T-helper 22 cell (primary cell): ENCODE data around the gene TENM3.

Experiments used
- DNase-seq: peaks from one replicate; pipeline ENCODE4 v3.0.0-alpha.2; 2020; ENCODE audit warnings: low read depth

The TENM3 gene

GRCh38 chr4:182288534-182288933 is 45.3 kb downstream of the TENM3 start:
- no peak for DNase-seq

GRCh38 chr4:182289809-182290208 is 46.6 kb downstream of the TENM3 start:
- no peak for DNase-seq

DNA sequence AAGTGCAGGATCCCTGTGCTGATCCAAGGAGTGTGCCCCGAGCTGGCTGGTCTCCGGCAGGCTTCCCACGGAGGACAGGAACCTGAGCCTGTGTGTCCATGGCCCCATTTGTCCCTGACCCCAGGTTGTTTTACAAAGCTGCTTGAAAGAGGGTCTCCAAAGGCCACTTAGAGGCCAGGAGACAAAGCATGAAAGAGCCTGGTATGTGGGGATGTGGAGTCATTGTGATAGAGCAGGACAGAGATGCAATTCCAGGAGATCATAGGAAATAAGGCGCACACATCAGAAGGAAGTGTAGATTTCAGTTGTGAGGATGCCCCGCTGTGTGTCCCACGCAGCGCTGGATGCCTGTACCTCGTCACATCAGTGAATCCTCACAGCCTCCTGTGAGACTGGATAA is 48.0 kb downstream of the TENM3 start:
- no peak for DNase-seq

DNA sequence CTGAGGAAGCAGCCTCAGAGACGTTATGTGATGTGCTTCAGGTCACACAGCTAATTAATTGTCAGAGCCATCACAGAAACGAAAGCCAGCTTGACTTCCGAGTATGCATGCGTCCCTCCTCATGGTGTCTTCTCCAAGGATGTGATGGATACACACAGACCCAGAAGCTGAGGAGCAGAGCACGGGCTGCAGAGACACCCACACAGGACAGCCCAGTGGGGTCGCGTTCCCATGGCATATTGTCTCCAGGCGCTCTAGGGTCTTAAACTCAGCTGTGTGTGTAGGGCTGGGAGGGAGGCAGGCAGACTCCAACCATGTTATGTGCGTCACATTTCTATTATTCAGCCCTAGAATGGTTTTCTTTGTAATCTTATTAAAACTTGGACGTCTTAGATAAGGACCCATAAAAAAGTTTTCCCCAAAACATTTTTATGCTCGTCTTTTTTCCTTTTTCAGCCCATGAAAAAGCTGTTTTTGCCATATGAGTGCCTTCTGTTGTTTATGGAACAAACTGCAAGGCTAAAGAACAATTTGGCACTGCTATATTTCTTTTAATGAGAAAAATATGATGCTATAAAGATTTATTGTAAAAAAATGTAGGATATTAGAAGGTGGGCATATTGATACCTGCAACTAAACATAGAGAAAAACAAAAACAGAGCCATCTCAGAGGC is 48.5 kb downstream of the TENM3 start:
- DNase-seq, result no peak

- no peak for DNase-seq
Measured at GRCh38 chr4:182292612-182293011, 49.4 kb downstream of the TENM3 start.

- no peak for DNase-seq
Measured at GRCh38 chr4:182293691-182294255, 50.6 kb downstream of the TENM3 start.

DNA sequence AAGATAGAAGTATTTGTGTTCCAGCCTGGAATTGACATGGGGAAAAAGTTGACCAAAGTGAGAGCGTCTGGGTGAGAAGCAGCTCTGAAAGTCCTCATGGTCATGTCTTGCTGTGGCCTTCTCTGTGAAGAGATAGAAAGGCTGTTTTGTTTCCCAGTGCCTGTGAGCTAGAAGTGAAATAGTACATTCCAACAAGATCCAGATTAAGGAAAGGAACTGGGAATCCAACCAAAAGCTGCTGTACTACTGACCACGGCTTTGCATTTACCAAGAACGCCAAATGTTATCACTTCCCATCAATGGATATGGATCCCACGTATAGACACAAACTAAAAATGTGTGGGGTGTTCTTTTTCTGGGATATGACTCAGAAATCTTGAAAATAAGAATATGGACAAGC is 51.2 kb downstream of the TENM3 start:
- DNase-seq, result no peak

- no peak for DNase-seq
Measured at GRCh38 chr4:182297659-182298058, 54.5 kb downstream of the TENM3 start.

DNA sequence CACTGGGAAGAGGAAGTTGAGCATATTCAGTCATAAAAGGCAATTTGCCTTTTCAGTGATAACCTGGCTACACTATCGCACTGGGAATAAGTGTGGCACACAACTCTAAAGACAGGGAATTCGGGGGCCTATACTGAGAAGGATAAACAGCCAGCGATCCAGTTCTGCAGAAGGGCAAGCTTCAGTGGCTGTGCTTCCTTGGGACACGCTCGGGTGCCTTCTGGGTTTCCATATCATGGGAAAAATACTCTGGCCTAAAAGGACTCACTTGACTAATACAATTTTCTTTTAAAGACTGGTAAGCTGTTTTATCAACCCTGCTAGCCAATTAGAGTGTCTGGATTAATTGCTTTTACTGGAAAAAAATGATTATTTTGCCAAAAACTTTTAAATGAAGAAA is 58.5 kb downstream of the TENM3 start:
- DNase-seq, result no peak

DNA sequence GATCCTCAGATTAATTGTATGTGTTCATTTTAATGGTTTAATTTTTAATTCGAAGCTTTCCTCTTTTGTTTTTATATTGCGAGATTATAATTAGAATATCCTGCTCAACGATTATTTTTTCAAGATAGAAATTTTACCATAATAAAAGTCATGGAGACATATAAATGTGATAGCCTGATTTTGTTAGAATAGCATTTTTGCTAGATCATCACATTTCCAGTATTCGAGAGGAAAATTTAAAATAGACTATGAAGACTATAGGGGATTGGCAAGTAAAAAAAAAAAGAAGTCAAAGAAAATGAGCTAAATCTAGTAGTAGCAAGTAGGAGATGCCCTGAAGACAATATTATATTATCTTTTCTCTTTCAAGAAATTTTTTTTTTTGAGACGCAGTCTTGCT is 60.6 kb downstream of the TENM3 start:
- no peak for DNase-seq

GRCh38 chr4:182306792-182307507 is 63.7 kb downstream of the TENM3 start:
- DNase-seq, result no peak

DNA sequence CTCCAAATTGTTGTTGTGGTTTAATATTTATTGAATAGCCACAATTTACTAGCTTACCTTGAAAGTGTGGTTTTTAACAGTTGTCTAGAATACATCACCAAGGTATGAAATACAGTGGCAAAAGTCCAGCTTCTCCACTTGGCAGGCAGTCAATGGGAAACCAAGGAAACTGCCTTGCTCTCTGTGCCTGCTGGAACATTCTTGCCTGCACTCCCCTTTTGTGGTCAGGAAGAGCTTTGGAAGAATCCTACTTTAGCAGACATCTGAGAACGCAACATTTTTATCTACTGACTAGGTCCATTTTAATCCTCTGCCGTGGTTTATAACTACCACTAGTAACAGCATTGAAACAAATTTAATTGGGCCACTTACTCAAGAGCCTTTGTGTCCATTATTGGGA is 64.5 kb downstream of the TENM3 start:
- DNase-seq, result no peak

DNA sequence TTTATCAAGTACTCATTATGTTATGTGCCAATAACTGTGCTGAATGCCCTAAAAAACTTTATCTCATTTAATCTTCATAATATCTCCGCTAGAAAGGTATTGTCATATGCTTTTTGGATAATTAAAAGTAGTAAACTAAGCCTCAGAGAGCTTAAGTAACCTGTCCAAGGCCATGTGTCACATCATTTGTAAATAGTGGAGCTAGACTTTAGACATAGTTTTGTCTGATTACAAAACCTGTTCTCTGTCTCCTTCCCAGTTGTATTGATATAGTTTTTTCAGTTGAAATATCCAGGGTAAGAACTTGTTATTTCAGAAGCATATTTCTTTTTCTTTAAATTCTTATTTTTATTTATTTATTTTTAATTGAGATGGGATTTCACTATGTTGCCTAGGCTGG is 66.7 kb downstream of the TENM3 start:
- no peak for DNase-seq

GRCh38 chr4:182310316-182310715 is 67.1 kb downstream of the TENM3 start:
- no peak for DNase-seq

- no peak for DNase-seq
Measured at GRCh38 chr4:182310962-182311361, 67.8 kb downstream of the TENM3 start.

DNA sequence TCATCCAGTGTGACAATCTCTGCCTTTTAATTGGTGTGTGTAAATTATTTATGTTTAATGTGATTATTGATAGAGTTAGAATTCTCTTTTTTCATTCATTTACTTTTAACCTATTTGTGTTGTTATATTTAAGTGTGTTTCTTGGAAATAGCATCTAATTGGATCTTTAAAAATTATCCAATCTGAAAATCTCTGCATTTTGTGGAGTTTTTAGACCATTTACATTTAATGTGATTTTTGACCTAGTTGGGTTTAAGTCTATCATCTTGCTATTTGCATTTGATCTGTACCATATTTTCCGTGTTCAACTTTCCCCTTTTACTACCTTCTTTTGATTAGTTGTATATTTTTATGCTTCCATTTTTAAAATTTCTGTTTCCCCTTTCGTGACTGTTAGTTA is 71.3 kb downstream of the TENM3 start:
- no peak for DNase-seq

GRCh38 chr4:182318256-182318655 is 75.1 kb downstream of the TENM3 start:
- no peak for DNase-seq

DNA sequence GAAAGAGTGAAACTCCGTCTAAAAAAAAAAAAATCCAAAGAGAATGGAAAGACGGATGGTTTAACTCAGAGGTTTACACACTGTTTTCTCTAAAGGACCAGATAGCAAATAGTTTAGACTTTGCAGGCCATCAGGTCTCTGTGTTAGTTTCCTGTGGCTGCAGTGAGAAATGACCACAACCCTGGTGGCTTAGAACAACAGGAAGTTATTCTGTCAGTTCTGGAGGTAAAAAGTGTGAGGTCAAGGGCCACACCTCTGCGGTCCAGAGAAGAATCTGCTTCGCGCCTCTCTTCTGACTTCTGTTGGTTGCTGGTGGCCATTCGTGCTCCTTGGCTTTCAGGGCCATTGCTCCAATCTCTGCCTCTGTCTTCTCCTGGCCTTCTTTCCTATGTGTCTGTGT is 76.9 kb downstream of the TENM3 start:
- DNase-seq, result no peak

DNA sequence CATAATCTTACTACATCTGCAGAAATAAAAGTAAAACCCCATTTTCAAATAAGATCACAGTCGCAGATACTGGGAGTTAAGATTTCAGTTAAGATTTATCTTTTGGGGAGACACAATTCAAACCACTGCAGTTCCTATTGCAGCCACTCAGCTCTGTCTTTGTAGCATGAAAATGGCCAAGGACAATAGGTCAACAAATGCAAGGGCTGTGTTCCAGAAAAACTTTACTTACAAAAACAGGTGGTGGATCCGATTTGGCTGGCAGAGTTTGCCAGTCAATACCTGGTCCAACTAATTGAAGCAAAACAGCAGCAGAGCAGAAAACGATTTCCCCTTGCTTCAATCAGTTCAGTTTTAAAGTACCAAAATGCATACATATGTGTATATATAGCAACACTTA is 77.4 kb downstream of the TENM3 start:
- DNase-seq, result no peak

GRCh38 chr4:182324282-182324681 is 81.1 kb downstream of the TENM3 start:
- DNase-seq, result no peak

GRCh38 chr4:182325397-182325796 is 82.2 kb downstream of the TENM3 start:
- no peak for DNase-seq

- no peak for DNase-seq
Measured at GRCh38 chr4:182325848-182326255, 82.7 kb downstream of the TENM3 start.

DNA sequence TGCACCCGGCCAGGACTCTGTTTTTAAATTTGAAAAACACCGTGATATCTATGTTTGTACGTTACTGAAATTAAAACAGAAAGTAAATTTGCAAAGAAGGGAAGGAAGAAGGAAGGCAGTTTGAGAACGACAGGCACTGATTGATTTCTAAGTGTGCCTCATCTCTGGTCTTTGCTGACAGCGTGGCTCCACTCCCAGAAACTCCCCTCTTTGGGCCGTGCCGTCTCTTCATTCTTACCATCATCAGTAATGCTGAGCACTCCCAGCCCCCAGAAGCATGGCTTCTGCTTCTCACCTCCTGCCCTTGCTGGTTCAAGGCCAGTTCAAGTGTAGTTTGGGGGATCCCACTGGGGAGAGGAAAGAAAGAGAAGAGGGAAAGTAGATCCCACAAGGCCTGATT is 85.3 kb downstream of the TENM3 start:
- no peak for DNase-seq

DNA sequence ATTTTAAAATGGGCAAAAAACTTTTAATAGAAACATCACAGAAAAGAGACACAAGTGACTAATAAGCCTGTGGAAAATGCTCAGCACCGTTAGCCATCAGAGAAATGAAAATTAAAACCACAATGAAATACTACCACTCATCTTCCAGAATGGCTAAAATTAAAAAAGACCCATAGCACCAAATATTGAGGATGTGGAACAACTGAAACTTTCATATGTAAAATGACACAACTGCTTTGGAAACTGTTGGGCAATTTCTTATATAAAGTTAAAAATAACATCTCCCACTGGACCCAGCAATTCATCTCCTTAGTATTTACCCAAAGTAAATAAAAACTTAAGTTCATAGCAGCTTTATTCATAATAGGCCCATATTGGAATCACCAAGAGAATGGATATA is 94.2 kb downstream of the TENM3 start:
- no peak for DNase-seq
